Measurements from ENCODE around the gene ARHGAP10. TPM values are rescaled to one million over a fixed set of nuclear protein-coding genes. Genes with fewer than 3 reads are reported as not detected.
"Not testable (repeated sequence)": the region's sequence is repeated elsewhere in the genome, so short reads cannot be mapped to it uniquely, and the experiment has no call there.

ARHGAP10 gene
- total RNA-seq, 4 donors from 2014 or later = 131 to 217 (median 206) TPM

DNA sequence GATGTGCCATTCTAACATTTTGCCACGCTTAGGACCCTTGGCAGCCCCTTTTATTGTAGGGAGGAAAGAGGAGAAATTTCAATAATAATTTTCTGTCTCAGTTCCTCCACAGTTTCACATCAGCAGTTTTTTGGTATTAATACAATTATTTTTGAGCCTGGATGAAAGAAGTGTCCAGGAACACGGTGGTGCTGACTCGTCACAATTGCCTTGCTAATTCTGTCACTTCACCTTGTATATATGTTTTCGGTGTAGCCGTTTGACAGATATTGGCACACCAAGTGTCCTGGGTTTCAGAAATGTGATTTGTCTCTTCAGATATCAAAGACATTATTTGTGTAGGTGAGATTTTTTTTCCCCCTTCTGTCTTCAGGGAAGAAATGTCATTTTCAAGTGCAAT is 142.2 kb downstream of the ARHGAP10 start:
- Histone ChIP-seq H3K9me3 (no peaks in the 10 kb centered on the region), H3K4me3 (no peak overlapping the region), H3K4me1 (peaks cover 0 to 3% (median 0%) of the 10 kb centered on the region in 4 donors), H3K27me3 (no peaks in the 10 kb centered on the region), H3K27ac (no peak overlapping the region), H3K36me3 (peaks cover 0 to 38% (median 0%) of the 10 kb centered on the region in 3 donors)
- DNase-seq (ENCODE audit: low spot score in 2 of 2) = no peak
- whole genome bisulfite sequencing, 2 donors = 63 to 64% methylated on average over 5 of the region's 5 CpGs
- TF ChIP-seq POLR2A (IDR thresholded peaks at IDR 0.05) (no peak), CTCF (IDR thresholded peaks at IDR 0.05) (no peak), EP300 (IDR thresholded peaks at IDR 0.05) (no peak)

DNA sequence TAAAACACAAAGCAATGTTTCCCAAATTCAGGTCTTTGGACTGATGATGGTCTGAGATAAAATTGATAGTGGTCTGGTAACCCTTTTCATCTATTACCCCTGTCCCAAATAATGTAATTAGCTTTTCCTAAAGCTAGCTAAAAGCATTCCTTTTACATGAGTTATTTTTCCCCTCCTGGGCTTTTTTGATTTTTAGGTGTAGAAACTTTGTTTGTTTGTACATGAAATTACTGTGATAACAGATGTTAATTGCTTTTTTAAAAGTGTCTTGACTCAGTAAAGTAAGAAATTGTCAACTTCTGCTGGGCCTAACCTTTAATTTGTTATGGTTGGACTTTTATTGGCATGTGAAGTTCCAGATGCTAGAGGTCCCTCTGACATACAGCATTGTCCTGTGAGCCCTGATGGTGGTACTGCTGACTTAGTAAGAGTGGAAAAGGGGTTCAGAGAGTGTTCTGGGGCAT is 145.5 kb downstream of the ARHGAP10 start:
- Histone ChIP-seq H3K4me3 (no peak overlapping the region), H3K9me3 (no peaks in the 10 kb centered on the region), H3K27ac (peak overlapping the region in 1 of 4 donors; percentile 13), H3K36me3 (peaks cover 0 to 63% (median 0%) of the 10 kb centered on the region in 3 donors), H3K4me1 (peaks cover 0 to 3% (median 0%) of the 10 kb centered on the region in 4 donors), H3K27me3 (no peaks in the 10 kb centered on the region)
- TF ChIP-seq CTCF (IDR thresholded peaks at IDR 0.05) (no peak), POLR2A (IDR thresholded peaks at IDR 0.05) (no peak), EP300 (IDR thresholded peaks at IDR 0.05) (no peak)
- DNase-seq (ENCODE audit: low spot score in 2 of 2) = no peak

- H3K4me1 ChIP-seq = peaks cover 0 to 3% (median 0%) of the 10 kb centered on the region in 4 donors
- WGBS, 2 donors = 84 to 89% methylated on average over 1 of the region's 1 CpG
- no peak for DNase-seq (ENCODE audit: low spot score in 2 of 2)
- no peak overlapping the region for H3K4me3 ChIP-seq
- H3K27ac ChIP-seq = no peak overlapping the region
- H3K9me3 ChIP-seq = no peaks in the 10 kb centered on the region
- H3K27me3 ChIP-seq = no peaks in the 10 kb centered on the region
- H3K36me3 ChIP-seq = peaks cover 0 to 76% (median 0%) of the 10 kb centered on the region in 3 donors
- TF ChIP-seq POLR2A (IDR thresholded peaks at IDR 0.05) (no peak), EP300 (IDR thresholded peaks at IDR 0.05) (no peak), CTCF (IDR thresholded peaks at IDR 0.05) (no peak)
These were observed 147.8 kb downstream of the ARHGAP10 start for GRCh38 chr4:147879676-147880075.

GRCh38 chr4:147880511-147880910 is 148.6 kb downstream of the ARHGAP10 start:
- no peak overlapping the region for H3K27ac ChIP-seq
- H3K27me3 ChIP-seq = no peaks in the 10 kb centered on the region
- TF ChIP-seq EP300 (IDR thresholded peaks at IDR 0.05) (no peak), CTCF (IDR thresholded peaks at IDR 0.05) (no peak), POLR2A (IDR thresholded peaks at IDR 0.05) (no peak)
- H3K4me1 ChIP-seq = peaks cover 0 to 3% (median 0%) of the 10 kb centered on the region in 4 donors
- peaks cover 0 to 76% (median 0%) of the 10 kb centered on the region in 3 donors for H3K36me3 ChIP-seq
- no peak overlapping the region for H3K4me3 ChIP-seq
- no peaks in the 10 kb centered on the region for H3K9me3 ChIP-seq
- 96 to 97% methylated on average over 3 of the region's 3 CpGs for WGBS, 2 donors
- no peak for DNase-seq (ENCODE audit: low spot score in 2 of 2)

DNA sequence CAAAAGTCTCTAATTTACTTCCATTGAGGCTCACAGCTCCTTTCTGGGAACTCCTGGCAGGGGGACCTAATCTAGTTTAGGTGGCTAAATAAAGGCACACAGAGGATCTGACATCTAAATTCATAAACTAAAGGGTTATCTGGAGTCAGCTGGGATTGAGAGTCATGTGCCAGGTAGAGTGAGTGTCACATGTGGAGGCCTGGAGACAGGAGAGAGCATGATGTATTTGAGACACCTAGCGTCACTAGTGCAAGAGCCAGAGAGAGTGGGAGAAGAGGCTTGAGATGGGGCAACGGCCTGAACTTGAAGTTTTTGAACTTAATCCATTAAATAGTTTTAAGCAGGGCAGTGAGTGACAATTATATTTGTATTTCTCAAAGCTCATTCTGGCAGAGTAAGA is 152.6 kb downstream of the ARHGAP10 start:
- no peak for DNase-seq (ENCODE audit: low spot score in 2 of 2)
- Histone ChIP-seq H3K9me3 (no peaks in the 10 kb centered on the region), H3K27ac (no peak overlapping the region), H3K36me3 (peaks cover 0 to 97% (median 0%) of the 10 kb centered on the region in 3 donors), H3K4me3 (no peak overlapping the region), H3K4me1 (no peaks in the 10 kb centered on the region), H3K27me3 (no peaks in the 10 kb centered on the region)
- 93 to 94% methylated on average over 2 of the region's 2 CpGs for WGBS, 2 donors
- TF ChIP-seq CTCF (IDR thresholded peaks at IDR 0.05) (no peak), EP300 (IDR thresholded peaks at IDR 0.05) (no peak), POLR2A (IDR thresholded peaks at IDR 0.05) (no peak)

GRCh38 chr4:147885216-147885615 is 153.3 kb downstream of the ARHGAP10 start:
- H3K27me3 ChIP-seq; H3K4me3 ChIP-seq; H3K9me3 ChIP-seq; H3K4me1 ChIP-seq; DNase-seq (ENCODE audit: low spot score in 2 of 2); H3K27ac ChIP-seq: not testable (repeated sequence)
- 89 to 94% methylated on average over 1 of the region's 1 CpG for whole genome bisulfite sequencing, 2 donors
- H3K36me3 ChIP-seq = peaks cover 0 to 93% (median 0%) of the 10 kb centered on the region in 3 donors
